HG02943 (cell line): ENCODE results near the gene TNFRSF8.

Experiments used
- ATAC-seq: cut with Tn5 transposase; IDR thresholded peaks from one replicate; pipeline ENCODE4 v1.9.1; 2021; ENCODE audit warnings: mild to moderate bottlenecking, low read depth, moderate library complexity; ENCODE audit not compliant: unreplicated experiment

TNFRSF8 gene

DNA sequence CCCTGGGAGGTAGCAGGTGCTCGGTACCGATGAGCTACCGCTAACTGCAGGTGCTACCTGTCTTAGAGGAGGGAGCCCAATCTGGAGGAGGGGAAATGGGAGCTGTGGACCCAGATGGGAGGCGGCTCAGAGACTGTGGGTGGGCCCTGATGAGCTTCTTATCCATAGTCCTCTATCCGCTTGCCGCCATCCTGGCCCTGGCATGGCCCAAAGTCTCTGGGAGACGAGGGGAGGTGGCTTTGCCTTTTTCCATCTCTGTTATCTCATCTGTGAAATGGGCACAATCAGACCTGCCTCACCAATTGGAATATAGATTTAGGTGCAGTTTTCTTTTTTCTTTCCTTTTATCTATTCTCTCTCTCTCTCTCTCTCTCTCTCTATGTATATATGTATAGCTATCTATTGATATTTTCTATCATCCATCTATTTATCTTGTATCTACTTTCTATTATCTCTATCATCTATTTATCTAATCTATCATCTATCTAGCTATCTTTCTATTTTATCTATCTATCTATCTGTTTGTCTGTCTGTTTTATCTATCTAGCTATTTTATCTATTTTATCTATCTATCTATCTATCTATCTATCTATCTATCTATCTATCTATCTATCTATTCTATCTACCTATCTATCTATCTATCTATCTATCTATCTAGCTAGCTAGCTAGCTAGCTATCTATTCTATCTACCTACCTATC lies 120.1 kb downstream of the TNFRSF8 start:
- ATAC-seq, result no peak

DNA sequence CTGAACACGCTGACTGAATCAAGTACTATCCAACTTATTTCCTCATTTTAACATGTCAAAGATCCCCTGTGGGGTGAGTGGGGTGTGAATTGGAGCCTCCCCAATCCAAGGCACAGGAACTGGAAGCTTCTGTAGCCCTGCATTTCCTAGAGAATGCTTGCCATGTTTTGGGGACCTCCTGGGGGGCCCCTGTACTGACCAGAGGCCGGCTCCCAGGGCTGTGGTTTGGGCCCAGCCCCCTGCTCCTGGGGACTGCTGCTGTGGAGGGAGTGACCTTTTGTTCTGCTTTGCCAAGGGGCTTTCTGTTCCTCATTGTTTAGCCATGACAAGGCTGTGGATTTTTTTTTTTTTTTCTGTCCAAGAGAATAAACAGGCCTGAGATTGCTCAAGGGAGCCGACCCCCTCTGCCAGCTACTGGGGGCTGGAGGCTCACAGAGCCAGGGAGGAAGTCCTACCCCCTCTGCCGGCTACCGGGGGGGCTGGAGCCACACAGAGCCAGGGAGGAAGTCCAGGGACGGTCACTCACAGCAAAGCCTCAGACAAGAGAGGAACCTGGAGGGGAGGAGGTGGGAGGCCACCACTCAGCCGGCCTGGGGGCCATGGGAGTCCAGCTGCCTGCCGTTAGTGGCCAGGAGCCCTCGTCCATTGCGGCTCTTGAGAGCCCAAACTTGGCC lies 121.0 kb downstream of the TNFRSF8 start:
- ATAC-seq, result no peak

DNA sequence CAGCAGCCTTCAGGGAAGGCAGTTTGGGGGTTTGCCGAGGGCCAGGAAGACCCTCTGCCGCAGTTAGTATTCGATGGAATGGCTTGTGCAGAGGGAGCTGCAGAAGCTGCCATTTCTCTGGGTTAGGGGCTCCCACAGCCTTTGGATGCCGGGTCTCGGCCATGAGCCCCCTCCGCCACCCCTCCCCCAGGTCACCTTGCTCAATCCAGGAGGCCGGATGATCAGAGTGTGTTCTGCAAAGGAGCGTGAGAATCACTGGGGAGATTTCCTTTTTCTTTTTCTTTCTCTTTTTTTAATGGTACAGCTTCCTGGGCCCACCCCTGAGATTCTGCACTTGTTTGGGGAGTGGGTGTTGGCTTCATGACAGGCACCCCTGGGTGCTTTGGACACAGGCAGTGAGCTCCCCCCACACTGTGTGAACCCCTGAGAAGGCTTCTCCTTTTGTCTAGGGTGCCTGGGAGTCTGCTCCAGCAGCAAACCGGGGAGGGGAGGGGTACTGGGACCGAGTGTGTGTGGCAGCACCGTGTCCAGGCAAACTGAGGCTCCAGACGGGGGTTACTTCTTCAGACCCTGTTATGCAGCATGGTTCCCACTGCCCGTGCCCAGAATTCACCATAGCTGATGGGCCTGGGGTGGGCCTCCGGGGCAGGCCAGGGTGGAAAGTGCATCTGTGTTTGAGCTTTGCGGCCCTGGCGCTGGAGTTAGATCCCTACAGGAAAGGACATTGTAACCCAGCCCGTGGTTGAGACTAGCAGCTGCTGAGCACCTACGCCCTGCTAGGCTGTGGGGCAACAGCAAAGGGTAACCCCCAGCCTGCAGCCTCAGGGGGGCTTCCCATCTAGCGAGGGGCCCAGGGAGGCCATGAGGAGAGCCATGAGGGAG lies 122.2 kb downstream of the TNFRSF8 start:
- no peak for ATAC-seq

DNA sequence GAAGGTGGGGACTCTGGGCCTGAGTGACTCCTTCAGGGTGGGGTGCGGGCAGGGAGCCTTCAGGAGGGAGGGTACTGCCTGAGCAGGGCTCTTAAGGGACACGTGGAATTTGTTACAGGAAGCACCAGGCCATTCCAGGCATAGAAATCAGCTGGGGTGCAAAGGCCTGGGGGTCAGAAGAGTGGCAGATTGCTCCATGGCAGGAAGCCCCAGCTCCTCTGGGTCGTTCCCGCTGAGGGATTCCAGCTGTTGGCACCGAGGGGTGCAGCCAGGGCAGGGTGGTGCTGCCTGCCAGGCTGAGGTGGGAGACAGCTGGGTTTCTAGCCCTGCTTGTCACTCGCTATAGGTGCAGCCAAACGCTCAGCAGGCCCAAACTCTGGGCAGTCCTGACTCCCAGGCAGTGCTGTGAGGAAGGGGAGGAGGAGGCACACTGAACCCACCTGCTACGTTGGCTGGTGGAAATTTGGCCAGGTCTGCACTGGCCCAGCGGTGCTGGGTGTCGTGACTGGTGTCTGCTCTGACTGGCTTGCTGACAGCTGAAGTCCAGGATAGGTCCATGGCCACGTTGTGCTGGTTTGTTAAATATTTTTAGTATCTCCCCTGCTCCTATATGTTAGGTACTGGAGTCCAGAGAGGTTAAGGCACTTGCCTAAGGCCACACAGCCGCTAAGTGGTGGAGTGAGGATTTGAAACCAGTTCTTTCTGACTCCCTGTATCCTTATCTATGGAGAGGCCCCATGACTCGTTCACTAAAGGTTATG lies 123.0 kb downstream of the TNFRSF8 start:
- ATAC-seq, result no peak

DNA sequence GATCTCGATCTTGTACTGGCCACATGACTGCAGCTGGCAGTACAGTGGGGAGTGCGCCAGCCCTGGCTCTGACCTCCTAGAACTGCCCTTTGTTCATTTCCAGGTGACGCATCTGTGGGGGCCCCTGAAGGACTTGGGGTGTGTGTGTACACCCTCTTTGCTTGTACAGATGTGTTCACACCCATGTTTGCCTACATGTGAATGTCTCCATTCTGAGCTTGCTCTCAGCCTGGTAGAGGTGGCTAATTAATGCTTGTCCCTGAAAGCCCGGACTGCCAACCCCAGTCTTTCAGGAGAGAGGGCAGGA lies 123.5 kb downstream of the TNFRSF8 start:
- ATAC-seq, result no peak

DNA sequence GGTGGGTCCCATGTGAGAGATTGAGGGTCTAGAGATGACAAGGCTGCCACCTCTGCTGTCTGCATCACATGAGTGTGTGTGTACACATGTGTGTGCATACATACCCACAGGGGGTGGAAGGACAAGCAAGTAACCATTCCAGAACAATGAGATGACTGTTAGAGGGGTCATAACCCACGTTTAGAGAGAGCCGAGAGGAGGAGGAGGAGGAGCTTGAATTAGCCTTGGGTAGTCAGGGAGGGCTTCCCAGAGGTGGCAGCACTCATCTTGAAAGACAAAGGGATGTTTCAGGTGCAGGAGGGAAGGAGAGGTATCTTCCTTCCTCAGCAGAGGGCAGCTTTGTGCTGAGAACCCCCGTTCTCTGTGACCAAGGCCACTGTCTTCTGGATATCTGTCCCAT lies 125.0 kb downstream of the TNFRSF8 start:
- no peak for ATAC-seq

DNA sequence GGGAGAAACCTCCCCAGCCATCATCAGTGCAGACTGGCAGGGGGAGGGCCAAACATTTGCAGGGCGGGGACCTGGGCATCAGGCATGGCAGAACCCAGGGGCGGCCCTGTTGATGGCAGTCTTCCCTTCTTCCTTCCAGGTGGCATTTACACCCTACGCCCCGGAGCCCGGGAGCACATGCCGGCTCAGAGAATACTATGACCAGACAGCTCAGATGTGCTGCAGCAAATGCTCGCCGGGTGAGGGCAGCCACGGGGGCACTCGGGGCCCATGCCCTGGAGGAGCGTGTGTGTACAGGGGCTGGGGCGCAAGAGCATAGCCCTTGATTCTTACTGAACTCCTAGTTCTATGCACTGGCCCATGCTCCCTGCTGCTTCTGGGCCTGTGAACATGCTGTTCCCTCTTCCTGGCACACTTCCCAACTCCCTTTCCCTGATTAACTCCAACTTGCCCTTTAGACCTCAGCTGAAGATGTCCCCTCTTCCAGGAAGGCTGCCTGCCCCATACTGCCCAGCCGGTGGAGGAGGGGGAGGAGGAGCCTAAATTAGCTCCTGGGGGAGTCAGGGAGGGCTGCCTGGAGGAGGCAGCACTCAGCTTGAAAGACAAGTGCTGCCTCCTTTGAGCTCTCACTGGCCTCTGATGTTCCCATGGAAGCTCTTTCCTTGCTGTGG lies 125.7 kb downstream of the TNFRSF8 start:
- ATAC-seq, result no peak

DNA sequence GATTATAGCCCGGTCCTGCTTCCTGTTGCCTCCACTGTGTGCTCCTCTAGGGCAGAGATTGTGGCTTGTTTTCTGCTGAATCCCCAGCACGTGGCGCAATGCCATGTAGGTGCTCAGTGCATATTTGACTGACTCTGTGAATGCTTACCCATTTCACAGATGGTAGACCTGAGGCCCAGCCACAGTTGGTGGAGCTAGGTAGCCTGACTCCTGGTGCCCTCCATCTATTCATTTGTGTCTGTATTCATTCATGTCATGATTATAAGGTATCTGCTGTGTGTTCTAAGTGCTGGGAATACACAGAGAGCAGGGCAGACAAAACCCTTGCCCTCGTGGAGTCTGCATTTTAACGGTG lies 126.2 kb downstream of the TNFRSF8 start:
- no peak for ATAC-seq

DNA sequence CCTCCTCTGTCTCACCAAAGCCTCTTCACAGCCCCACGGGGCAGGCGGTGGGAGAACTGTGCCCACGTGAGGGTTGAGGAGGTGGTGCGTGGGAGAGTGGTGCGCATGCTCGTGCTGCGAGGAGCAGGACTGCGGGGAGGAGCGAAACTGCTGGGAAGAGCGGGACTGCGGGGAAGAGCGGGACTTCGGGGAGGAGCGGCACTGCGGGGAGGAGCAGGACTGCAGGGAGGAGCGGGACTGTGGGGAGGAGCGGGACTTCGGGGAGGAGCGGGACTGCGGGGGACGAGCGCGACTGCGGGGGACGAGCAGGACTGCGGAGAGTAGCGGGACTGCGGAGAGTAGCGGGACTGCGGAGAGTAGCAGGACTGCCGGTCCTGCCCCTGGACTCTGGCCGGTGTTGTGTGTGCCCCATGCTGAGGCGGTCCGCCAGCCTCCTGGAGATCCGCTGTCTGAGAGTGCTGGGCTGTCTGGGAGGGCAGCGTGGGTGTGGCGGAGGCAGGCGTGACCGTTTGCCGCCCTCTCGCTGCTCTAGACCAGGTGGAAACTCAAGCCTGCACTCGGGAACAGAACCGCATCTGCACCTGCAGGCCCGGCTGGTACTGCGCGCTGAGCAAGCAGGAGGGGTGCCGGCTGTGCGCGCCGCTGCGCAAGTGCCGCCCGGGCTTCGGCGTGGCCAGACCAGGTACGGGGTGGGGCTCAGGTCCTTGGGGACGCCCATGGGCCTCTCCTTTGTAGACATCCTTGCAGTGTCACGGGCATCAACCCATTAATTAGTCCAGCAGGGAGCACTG lies 128.3 kb downstream of the TNFRSF8 start:
- no peak for ATAC-seq
